ENCODE measurements around the gene GNG7.
"Not testable (repeated sequence)": the region's sequence is repeated elsewhere in the genome, so short reads cannot be mapped to it uniquely, and the experiment has no call there.

Gene GNG7

DNA sequence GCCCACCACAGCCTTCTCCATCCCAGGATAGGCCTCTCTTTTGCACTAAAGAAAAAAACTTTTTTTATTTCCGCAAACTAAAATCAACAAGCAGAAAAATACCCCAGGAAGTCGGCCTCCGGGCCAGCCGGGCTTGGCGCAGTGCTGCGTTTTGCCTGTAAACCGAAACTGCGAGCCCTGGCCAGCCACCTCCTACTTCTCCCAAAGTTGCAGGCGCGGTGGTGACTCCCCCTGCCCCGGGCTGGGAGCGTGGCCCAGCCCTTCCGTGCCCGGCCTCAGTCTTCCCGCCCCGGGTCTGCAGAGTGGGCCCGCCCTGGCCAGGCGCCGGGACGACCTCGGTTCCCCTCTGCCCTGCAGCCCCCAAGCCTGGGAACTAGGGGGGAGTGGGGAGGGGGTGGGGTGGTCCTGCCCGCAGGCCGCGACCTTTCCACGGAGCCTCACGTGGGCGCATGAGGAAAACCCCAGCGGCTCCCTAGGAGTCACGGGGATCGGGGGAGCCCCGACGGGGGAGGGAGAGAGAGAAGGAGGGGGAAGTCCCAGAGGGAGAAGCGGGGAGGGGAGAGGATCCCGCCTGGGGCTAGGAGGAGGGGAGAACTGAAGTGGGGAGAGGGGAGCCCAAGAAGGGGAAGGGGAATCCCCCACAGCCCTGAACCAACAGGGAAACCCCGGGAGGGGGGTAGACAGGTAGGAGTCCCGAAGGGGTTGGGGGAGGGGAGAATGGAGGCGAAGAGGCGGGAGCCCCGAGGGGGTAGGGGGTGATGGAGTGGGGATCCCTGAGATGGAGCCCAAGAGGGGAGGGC lies 223.5 kb downstream of the GNG7 start:
- no peak for DNase-seq

DNA sequence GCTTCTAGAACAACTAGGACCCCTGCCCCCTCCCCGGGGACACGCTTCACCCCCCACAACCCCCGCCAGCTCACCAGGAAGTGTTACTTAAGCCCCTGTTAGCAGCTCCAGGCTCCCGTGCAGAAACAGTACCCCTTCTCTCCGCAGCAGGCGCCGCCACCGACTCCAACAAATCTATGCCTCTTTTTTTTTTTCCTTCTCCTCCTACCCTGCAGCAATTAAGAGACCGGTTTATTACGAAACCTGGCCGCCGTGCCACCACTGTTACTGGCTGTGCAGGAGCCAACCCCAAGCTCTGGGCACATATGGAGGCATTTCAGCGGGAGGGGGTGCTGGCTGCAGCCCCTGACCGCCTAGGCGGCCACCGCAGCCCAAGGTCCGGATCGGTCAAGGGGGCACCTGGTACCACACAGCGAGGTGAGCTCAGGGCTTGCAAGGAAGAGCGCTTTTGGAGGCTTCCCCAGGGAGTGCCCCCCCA lies 224.2 kb downstream of the GNG7 start:
- no peak for DNase-seq

- DNase-seq, result no peak
Measured at GRCh38 chr19:2477732-2478191, 224.7 kb downstream of the GNG7 start.

DNA sequence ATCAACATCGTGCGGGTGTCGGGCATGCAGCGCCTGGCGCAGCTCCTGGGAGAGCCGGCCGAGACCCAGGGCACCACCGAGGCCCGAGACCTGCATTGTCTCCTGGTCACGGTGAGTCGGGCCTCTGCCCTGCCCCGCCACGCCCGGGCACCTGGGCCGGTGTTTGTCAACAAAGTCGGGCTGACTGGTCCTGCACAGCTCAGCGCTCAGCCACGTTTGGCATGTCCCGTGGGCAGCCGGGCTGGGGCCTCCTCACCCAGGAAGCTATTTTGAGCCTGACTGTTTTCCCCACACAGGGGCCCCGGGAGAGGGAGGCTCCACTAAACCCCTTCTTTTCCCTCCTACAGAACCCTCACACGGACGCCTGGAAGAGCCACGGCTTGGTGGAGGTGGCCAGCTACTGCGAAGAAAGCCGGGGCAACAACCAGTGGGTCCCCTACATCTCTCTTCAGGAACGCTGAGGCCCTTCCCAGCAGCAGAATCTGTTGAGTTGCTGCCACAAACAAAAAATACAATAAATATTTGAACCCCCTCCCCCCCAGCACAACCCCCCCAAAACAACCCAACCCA lies 225.3 kb downstream of the GNG7 start:
- DNase-seq, result no peak

GRCh38 chr19:2476451-2477140 lies 225.9 kb downstream of the GNG7 start:
- DNase-seq, result no peak

DNA sequence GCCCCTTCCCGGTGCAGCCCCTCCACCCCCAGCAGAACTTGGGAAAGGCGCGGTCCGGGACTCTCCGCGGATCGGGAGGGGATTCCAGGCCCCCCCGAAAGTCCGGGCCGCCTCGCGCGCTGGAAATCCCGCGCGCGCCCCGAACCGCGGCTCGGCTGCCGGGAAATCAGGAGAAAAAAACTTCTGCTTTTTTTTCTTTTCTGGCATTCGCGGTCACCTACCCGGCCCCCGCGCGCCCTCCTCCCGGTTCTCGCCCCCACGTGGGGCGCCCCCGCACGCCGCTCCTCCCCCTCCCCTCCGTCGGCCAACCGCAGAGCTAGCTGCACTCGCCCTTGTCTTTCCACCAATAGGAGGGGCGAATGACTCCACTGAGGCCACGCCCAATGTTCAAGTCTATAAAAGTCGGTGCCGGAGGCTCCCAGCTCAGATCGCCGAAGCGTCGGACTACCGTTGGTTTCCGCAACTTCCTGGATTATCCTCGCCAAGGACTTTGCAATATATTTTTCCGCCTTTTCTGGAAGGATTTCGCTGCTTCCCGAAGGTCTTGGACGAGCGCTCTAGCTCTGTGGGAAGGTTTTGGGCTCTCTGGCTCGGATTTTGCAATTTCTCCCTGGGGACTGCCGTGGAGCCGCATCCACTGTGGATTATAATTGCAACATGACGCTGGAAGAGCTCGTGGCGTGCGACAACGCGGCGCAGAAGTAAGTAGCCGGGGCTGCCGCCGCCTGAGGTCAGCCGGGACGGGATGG lies 226.6 kb downstream of the GNG7 start, which contains the start of gene GADD45B:
TSS of gene GADD45B (plus strand) at position 426 of the 749 bp plus-strand sequence. CDS start at position 658, 232 bp downstream.
- DNase-seq, result peak; percentile 65

GRCh38 chr19:2475018-2475701 lies 227.3 kb downstream of the GNG7 start:
- DNase-seq, result no peak

DNA sequence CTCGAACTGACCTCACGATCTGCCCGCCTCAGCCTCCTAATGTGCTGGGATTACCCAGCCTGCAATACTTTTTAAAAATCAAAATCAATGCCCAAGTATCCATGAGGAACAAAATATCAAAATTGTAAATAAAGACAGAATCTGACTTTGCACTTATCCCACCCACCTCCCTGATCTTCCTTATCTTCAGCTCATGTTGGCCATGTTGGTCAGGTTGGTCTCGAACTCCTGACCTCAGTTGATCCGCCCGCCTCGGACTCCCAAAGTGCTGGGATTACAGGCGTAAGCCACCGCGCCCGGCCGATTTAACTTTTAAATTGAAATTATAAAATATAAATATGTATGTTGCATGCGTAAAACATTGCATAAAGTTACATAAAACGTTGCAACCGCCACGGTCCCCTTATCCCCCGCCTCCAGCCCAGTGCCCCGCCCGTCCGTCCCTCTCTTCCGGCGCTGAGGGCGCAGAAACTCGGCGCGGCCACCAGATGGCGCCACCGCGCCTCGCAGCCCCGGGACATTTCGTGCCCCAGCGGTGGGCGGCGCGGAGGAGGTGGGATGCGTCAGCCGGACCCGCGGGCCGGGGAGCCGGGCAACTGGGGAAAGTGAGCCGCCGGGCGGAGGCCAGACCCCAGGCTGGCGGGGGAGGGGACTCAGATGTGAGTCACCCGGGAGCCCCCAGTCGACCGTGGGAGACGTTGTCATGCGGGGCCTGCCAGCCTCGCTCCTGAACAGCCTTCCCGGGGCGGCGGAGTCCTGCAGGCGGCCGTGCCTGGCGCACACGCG lies 228.1 kb downstream of the GNG7 start:
- DNase-seq, result no peak

DNA sequence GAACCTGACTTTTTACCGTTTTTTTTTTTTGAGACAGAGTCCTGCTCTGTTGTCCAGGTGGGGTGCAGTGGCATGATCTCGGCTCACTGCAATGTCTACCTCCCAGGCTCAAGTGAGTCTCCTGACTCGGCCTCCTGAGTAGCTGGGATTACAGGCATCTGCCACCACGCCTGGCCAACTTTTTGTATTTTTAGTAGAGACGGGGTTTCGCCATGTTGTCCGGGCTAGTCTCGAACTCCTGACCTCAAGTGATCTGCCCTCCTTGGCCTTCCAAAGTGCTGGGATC lies 232.6 kb downstream of the GNG7 start:
- DNase-seq, result not testable (repeated sequence)

DNA sequence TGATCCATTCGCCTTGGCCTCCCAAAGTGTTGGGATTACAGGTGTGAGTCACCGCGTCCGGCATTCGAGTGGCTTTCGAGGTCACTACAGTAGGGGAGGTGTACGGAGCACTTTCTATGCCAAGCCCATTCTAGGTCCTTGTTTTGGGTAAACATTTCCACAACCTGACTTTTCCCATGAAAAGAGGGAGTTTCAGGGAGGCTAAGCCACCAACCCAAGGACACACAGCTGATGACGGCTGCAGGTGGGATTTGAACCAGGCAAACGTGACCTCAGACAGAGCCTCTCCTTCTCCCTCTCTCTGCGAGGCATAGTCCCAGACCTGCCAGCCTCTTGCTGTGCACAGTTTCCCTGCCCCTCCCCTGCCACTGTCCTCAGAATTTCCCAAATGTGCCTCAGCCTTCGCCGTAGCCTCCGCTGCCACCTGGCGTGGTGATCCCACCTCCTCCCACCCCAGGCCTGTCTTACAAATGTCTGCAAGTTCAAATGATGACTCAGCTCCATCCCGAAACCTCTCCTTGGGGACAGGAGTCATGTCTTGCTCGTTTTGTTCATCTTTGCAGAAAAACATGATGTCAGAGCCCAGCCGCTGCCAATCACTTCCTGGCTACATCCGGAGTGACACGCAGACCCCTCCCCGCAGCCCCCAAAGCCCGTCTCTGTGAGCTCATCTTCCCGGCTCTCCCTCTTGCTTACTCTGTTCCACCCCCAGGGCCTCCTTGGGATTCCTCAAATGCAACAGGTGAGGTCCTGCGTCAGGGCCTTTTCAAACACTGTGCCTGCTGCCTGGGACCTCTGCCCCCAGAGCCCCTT lies 233.2 kb downstream of the GNG7 start:
- DNase-seq, result no peak

DNA sequence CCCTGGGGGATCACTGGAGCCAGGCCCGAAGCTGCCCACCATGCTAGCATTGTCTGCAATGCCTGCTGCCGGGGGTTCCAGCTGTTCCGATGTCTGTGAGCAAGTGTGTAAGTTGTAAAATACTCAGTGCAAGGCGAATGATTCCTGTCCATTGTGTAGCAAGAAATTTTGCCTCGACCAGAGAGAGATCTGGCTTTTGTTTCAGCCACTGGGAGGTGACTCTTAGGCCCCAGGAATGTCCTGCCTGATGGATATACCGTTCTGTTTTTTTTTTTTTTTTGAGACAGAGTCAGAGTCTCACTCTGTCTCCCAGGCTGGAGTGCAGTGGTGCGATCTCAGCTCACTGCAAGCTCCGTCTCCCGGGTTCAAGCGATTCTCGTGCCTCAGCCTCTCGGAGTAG lies 233.9 kb downstream of the GNG7 start:
- DNase-seq, result no peak

DNA sequence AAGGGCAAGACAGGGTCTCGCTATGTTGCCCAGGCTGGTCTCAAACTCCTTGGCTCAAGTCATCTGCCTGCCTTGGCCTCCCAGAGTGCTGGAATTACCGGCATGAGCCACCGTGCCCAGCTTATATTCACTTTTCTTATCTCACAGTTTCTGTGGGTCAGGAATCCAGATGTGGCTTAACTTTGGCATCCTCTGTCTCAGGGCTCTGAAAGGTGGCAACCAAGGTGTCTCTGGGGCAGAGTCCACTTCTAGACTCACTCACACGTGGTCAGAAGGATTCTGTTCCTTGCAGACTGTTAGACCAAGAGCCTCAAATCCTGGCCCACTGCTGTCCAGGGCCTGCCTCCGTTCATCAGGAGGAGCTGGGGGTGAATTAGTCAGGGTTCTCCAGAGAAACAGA lies 238.1 kb downstream of the GNG7 start:
- DNase-seq, result no peak

GRCh38 chr19:2463694-2464093 lies 238.8 kb downstream of the GNG7 start:
- not testable (repeated sequence) for DNase-seq

GRCh38 chr19:2462635-2463421 lies 239.7 kb downstream of the GNG7 start:
- DNase-seq, result peak; percentile 71

DNA sequence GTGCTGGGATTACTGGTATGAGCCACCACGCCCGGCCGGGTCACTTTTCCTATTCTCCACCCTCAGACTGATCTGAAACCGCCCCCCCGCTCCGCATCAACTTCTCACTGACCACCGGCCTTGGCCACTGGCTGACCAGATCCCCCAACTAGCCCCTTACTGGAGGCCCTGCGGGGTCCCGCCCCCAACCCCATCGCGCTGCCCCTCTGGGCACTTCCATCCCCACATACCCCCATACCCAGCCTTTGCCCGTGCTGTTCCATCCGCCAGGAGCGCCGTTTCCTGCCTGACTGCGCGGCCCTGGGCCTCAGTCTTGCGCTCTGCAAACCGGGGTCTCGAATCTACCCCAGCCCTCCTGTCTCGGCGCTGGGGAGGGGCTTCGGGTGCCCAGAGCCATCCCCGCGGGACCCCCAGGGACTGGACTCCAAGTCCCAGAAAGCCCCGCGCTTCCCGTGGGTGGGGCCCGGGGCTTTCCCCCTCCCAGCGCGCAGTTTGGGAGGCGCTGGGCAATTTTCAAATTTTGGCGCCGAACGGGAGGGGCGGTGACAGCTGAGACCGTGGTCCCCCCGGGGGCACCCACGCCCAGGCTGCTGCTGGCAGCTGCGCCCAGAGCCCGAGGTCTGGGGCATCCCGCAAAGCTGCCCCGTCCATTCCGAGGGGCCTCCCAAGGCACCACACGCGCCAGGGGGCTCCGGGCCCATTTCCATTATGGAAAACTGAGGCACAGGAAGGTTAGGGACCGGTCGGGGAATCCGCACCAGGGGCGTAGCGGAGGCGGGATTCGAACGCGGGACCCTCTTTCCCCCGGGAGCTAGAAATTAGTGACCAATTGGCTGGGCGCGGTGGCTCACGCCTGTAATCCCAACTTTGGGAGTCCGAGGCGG lies 240.5 kb downstream of the GNG7 start:
- no peak for DNase-seq
